HG03108 (cell line): Measurements from ENCODE around the gene ACTR1B.
"Not testable (repeated sequence)": the region's sequence is repeated elsewhere in the genome, so short reads cannot be mapped to it uniquely, and the experiment has no call there.

ENCODE experiments used
- ATAC-seq: cut with Tn5 transposase; IDR thresholded peaks from one replicate; pipeline ENCODE4 v1.9.1; 2021; ENCODE audit warnings: moderate library complexity; ENCODE audit not compliant: unreplicated experiment

Gene ACTR1B

DNA sequence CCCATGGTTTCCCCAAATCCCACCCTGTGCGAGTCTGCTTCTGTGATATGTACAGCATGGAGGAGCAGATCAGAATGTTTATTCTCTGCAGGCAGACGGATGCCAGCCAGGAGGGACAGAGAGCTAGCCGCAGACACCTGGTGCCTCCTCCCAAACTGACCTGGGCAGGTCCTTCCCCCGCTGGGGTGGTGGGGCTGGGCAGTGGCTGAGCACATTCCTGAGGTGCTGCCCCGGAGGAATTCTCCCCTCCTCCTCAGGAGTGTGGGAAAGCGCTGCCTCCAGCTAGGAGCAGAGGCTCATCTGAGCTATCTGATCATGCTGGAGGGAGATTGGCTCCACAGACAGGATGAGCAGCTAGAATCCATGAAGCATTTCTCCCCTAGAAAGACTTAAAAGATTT is 27.3 kb upstream of the ACTR1B start:
- no peak for ATAC-seq

DNA sequence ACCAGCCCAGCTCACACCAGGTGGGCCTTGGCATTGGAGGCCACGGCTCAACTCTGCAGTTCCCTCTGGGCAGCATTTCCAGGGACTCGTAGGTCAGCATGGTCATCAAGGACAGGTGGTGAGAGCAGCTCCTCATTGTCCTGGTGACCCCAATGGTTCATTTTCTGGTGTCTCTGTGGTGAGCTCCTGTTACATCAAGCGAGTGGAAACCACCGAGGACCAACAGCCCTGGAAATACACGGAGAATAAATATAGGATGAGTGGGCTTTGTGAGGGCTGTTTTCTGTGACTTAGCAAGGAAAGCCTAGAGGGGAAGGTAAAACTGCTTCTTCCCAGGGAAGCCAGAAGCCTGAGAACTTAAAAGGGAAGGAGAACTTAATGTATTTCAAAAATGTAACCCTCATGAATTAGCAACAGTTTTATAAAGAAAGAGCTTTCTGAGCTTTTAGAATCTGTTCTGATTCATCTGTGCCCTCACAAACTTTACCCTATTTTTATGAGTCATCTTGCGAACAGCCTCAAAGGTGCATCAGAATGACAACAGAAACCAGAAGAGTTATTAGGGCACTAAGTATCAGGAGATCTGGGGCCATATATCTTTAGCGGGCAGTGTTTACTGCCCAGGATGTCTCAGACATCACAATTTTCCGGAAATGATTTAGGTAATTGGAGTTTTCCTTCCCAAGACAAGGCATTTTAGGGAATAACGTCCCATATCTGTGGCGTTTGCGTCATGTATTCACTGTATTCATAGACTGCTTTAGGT is 24.4 kb upstream of the ACTR1B start:
- no peak for ATAC-seq

DNA sequence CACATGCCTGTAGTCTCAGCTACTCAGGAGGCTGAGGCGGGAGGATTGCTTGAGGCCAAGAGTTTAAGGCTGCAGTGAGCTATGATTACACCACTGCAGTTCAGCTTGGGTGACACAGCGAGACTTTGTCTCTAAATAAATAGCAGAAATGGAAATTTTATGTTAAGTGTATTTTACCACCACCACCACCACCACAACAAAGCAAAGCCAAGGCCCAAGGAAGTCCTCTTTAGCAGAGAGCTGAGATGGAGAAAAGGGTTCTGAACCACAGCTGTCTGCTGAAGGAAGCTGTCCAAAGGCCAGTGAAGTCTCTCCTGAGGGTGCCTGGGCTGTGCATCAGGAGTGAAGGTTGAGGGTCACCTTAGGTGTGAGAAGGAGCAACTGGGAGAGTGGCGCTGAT is 23.4 kb upstream of the ACTR1B start:
- ATAC-seq, result not testable (repeated sequence)

DNA sequence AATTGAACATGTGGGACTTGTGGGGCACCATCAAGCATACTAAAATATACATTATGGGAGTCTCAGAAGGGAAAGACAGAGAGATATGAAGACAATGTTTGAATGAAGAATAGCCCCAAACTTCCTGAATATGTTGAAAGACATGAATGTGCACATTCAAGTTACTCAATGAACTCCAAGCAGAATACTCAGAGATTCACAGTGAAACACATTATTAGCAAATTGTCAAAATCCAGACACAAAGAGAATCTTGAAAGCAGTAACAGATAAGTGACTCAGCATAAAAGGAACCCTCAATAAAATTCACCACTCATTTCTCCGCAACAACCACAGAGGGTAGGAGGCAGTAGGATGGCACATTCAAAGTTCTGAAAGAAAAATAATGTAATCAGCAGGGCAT is 14.5 kb upstream of the ACTR1B start:
- no peak for ATAC-seq

DNA sequence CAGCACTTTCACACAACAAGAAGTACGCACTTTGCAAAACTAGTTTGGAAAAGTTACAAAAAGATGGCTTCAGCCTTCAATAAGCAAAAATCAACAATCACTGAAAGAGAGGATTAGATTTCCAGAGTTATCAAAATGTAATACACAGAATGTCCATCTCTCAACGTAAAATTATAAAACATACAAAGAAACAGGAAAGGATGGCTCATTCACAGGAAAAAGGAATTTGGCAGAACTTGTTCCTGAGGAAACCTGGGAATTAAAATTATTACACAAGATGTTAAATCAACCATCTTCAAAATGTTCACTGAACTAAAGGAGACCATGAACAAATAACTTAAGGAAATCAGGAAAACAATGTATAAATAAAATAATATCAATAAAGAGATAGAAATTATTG is 13.6 kb upstream of the ACTR1B start:
- no peak for ATAC-seq

DNA sequence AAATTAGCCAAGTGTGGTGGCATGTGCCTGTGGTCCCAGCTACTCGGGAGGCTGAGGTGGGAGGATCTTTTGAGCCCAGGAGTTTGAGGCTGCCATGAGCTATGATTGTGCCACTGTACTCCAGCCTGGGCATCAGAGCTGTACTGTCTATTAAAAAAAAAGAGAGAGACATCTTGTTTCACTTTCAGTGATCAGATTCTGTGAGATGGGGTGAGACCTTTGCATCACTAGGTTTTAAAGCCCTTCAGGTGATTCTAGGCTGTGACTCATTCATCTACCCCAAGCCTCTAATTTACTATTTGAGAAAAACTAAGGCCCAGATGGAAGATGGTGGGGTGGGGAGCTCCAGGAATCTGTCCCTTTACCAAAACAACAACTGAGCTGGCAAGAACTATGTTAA is 12.8 kb upstream of the ACTR1B start:
- ATAC-seq, result no peak

DNA sequence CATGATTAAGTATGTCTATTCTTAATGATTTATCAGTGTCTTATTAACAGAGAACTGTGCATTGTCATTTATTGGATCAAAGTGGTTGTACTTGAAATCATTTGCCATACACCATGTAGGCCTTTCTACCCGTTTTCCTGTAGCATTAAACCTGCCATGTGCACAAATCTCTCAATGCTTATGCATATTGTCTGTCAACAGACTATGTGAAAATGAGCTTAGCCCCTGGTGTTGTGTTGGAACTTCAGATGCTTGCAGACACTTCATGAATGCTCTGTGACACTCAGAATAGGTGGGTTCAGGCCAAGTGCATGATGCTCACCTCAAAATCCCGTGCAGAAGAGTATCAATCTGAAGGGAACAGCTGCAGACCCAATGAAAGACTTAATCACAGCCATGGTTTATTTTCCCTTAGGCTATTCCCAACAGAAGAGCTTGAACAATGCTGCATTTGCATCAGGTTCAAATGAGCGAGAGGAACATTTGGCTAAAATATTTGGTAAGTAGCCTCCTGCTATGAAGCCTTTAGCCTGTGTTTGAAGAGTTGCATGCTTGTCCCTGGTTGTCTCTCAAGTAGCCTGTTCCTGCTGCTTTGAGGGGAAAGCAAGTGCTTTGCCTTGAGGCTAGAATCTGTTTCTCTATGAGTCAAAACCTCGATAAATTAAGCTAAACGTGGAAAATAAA is 11.7 kb upstream of the ACTR1B start:
- no peak for ATAC-seq

DNA sequence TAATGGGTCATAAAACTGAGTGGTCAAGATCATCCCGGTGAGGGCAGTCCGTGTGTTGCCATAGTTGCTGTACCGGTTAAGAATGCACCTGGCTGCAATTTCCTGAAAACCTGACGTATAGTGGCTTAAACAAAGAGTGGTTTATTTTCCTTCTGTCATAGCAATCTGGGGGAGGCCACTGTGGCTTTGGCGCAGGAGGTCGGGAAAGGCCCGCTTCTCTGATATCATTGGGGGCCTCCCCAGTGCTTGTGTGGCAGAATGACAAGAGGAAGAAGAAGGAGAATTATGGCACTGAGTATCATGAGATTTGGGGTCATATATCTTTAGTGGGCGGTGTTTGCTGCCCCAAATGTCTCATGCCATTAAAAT is 10.1 kb upstream of the ACTR1B start:
- no peak for ATAC-seq

DNA sequence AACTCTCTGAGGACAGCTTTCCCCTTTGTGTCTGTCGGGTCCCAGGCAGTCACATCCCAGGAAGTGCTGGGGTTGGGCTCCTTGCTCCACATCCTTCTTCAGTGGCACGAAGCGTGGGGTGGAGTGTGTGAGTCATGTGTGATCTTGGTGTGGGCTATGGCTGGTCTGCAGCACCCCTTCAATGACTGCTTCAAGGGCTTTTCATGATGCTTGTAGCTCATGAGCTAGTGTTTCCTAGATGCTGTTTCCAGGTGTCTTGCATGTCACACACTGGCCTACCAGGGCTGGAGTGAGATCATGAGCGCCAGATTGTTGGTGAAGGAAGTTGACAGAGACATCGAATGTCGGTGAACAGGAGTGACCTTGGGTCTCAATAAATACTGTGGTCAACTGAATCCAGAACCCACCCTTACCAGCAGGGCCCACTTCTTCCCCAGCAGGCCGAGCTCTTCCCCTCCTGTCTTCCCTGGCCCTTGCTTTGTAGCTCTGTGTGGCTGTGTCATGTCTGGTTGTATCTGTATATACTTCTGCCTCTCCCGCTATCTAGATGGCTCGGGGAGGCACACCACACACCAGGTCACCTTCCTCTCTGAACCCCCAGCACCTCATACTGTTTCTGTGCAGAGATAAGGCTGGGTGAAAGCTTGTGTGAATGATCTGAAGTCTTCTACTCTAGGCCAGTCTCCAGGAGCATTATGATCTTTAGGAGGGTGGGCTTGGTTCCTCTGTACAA is 9.5 kb upstream of the ACTR1B start:
- no peak for ATAC-seq

DNA sequence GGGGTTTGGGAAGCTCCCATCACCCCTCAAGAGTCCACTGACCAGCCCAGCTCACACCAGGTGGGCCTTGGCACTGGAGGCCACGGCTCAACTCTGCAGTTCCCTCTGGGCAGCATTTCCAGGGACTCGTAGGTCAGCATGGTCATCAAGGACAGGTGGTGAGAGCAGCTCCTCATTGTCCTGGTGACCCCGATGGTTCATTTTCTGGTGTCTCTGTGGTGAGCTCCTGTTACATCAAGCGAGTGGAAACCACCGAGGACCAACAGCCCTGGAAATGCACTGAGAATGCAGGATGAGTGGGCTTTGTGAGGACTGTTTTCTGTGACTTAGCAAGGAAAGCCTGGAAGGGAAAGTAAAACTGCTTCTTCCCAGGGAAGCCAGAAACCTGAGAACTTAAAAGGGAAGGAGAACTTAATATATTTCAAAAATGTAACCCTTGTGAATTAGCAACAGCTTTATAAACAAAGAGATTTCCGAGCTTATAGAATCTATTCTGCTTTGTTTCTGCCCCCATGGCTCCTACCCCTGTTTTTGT is 8.8 kb upstream of the ACTR1B start:
- ATAC-seq, result not testable (repeated sequence)

DNA sequence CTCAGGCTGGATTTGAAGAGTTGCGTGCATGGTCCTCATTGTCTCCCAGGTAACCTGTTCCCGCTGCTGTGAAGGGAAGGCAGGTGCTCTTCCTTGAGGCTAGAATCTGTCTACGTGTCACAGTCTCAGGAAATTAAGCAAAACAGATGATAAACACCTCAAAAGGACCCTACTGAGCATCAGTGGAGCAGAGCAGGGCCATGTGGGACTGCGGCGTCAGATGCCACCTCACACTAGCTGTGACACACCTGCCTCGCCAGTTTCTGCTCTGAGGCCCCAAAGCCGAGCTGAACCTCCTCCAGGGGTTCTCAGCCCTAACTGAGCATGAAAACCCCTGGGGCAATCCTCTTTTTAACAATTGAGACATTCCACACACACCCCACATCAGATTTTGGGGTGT is 7.7 kb upstream of the ACTR1B start:
- no peak for ATAC-seq

DNA sequence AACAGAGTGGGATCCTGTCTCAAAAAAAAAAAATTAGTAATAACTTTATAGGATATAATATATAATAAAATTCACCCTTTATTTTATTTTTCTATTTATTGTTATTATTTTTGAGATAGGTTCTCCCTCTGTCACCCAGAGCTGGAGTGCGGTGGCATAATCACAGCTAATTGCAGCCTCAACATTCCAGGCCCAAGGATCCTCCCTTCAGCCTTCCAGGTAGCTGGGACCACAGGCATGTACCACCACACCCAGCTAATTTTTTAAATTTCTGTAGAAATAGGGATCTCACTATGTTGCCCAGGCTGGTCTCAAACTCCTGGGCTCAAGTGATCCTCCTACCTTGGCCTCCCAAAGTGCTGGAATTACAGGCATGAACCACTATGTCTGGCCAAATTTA is 6.6 kb upstream of the ACTR1B start:
- ATAC-seq, result no peak

DNA sequence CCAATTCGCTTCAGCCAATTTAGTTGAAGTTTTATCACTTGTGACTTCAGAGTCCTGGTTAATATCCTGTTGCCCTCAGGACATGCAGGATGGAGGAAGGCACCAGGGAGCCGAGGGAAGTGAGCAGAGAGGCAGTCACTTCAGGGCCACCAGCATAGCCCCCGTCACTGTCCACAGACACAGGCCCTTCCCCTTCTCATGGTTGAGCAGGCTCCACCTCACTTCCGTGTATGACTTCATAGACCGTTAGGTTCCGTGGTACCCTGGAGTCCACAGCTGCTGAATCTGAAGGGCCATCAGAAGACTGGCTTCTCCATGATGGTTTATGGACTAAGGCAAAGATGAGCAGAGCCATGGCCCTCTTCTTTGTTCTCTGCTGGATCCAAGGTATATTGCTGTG is 5.6 kb upstream of the ACTR1B start, which contains the start of gene C2orf92:
Gene C2orf92 (plus strand): TSS at position 266 of the 400 bp plus-strand sequence. CDS start 76 bp downstream, at position 342.
- ATAC-seq, result no peak

DNA sequence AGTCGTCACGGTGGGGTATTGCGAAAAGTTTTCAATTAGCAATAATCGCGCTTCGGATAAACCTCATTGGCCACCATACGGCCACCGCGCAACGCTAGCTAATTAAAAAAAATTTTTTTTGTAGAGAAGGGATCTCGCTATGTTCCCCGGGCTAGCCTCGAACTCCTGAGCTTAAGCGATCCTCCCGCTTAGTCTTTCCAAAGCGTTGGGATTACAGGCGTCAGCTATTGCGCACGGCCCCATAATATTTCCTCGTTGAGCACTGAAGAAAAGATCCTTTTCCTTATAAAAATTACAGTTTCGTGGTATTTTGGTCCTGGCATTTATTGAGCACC is 759 bp upstream of the ACTR1B start:
- ATAC-seq, result no peak

DNA sequence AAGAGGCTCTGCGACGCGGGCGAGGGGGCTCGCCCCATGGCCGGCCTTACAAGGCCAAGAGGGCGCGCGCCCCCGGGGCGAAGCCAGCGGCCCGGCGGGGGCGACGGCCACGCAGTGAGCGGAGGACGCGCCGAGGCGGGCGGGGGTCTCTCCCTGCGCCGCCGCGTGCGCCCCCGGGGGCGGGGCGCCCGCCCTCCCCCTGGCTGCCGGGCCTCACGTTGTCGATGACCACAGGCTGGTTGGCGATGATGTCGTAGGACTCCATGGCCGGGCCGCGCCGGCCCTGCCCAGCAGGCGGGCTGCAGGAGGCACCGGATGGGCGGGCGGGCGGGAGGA is 250 bp downstream of the ACTR1B start:
- ATAC-seq, result no peak

DNA sequence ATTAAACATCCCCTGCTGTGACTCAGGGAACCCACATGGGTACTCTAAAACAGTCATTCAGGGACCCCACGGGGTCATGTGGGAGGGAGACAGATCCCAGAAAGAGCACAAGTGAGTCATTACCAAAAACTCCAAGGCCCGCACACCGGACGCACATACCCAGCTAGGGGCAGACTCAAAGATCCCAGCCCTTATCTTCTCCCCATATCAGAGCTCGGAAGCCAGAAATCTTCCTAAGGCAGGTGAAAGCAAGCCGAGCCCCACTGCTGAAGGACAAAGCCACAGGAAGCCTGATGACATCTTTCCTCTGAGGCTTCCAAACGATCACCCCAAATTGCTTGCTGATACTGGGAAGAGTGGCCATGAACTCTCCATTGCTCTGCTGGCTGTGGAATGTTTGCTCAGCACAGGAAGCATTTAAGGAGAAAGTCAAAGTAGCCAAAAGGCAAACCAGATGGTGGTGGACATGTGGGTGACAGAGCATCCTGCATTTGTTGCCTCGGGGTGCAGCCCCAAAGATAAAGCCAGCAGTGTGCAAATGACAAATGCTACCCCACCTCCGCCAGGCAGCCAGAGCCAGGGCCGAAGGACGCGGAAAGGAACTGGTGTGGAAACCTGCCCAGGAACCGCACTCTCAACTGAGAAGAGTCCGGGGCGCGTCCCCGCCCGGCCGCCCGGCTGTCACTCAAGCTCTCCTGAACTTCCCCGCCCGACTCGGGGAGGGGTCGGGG is 784 bp downstream of the ACTR1B start:
- ATAC-seq, result peak; percentile 36

DNA sequence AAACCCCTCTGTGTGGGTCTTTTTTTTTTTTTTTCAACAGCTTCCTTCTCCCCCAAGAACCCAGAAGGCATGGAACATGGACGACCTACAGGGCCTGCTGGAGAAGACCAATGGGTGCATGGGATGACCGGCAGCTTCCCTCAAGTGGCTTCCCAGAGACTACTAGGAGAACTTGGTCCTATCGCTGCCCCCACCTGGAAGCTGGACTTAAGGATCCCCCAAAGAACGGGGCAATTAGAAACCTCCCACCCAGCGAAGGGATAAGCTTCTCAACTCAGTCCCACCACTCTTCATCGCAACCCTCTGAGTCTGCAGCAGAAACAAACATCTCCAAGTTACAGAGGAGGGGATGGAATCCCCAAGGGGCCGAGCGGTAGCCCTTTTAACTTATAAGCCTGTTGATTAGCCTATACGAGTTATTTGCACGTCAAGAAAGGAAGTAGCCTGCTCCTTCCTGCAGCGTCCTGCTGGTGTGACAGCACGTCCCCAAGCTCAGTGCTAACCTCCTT is 1.4 kb downstream of the ACTR1B start:
- no peak for ATAC-seq

DNA sequence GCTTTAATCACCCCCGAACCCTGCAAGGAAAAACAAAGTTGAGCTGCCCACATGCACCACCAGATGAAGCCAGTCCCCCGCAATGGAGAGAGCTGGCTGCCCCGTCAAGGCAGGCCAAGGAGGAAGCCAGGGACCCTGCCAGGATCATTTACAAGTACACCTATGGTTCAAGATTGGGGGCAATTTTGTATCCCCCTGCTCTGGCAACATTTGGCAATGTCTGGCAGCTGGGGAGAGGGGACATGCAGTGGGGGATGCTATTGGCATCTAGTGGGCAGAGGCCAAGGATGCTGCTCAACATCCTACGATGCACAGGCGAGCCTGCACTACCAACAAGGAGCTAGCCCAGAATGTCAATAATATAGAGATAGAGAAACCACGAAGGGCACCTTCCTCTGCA is 1.9 kb downstream of the ACTR1B start:
- ATAC-seq, result no peak

DNA sequence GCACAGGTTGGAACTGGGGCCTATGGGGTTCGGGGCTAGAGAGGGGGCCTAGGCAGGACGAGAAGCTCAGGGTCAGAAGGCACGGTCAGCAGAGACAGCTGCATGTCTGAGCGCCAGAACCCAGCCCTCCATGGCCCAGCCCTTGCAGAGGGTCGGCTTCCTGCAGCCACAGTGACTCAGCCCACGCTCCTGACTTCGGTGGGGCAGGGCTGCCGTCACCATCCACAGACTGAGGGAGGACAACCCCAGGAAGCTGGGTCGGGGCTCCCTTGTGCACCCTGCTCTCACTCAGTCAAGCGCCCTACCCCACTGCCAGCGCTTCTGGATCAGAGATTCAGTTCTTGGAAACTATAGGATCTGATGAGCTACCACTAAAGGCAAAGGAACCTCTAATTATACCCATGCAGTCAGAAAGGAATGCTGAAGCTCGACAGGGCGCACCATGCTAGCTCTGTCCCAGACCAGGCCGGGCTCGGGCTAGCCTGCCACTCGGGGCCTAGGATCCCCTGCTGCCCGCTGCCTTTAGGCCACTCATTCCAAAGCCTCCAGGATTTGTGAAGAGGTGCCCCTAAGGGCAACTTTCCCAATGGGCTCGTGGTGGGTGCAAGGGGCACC is 3.0 kb downstream of the ACTR1B start:
- no peak for ATAC-seq

DNA sequence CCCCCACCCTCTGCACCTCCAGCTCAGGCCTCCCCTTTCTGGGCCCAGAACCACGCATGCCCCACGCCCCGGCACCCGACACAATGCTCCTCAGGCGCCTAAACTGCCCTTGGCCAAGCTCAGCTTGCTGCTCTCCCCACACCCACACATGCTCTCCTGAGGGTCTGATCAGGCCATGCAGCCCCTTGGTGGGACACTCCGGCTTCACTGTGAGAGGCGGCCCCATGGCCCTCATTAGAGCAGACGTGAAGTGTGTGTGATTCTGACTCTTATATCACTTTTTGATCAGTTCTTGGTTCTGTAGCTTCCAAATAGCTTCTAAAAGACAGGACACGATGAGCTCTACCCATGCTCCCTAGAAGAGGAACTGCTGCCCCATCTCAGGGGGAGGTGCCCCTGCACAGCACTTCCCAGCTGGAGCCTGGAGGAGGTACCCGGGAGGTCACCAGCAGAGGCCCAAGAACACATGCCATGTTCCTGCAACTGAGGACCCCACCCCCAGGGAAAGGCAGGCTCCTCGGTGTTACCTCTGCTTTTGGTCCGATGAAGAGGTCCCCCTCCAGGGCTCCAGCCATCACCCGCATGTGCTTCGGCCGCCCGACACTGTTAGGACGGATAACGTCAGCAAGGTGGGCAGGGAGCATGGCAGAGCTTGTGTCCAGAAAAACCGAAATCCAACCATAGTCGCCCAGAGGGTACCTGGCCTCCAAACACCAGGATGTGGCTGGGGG is 3.6 kb downstream of the ACTR1B start:
- no peak for ATAC-seq
